OCI-LY7 (cell line): ENCODE measurements around the gene CIZ1. TPM values are rescaled to one million over a fixed set of nuclear protein-coding genes. Genes with fewer than 3 reads are reported as not detected.
A peak's percentile ranks its signal among the peaks of the same experiment; 100 is the strongest.

Experiments
- BruUV-seq: library from RNA; stranded (reverse); fragments of 400-500 nt; replicated peaks from 2 replicates; lab custom pipeline; 2021; lab: Mats Ljungman, UMichigan
- CTCF ChIA-PET: fragments of 300-600 bp; sonication (Branson Sonifier 250); formaldehyde crosslinking; loops from one replicate; lab custom pipeline; 2022; ENCODE audit warnings: antibody characterized with exemption; ENCODE audit not compliant: unreplicated experiment; lab: Charles Lee
- POLR2A ChIA-PET: fragments of 300-600 bp; sonication (Branson Sonifier 250); formaldehyde crosslinking; loops from one replicate; lab custom pipeline; 2022; ENCODE audit warnings: antibody characterized with exemption; lab: Charles Lee
- DNase-seq: peaks from one replicate; pipeline ENCODE4 v3.0.0-alpha.2; 2015; ENCODE audit warnings: low spot score
- H2AFZ ChIP-seq: fragments of 200-600 bp; sonication (generic), shearing (Covaris generic); 2 replicates; pipeline ENCODE4 v1.6.1; 2014; ENCODE audit warnings: mild to moderate bottlenecking, antibody characterized with exemption, low read length, moderate library complexity
- H3K27ac ChIP-seq: fragments of 200-600 bp; sonication (generic); 2 replicates; pipeline ENCODE4 v1.5.1; 2014; ENCODE audit warnings: mixed run types, low read depth, mild to moderate bottlenecking, moderate library complexity, low read length, inconsistent platforms; ENCODE audit not compliant: poor library complexity, severe bottlenecking
- H3K36me3 ChIP-seq: fragments of 200-600 bp; sonication (generic); 2 replicates; pipeline ENCODE4 v1.6.1; 2014; ENCODE audit warnings: mild to moderate bottlenecking, antibody characterized with exemption, low read length, moderate library complexity, mixed read lengths; ENCODE audit not compliant: insufficient read depth
- H3K4me1 ChIP-seq: fragments of 200-600 bp; sonication (generic); 2 replicates; pipeline ENCODE4 v1.5.1; 2014; ENCODE audit warnings: mild to moderate bottlenecking, low read length; ENCODE audit not compliant: insufficient read depth, poor library complexity, severe bottlenecking
- H3K4me2 ChIP-seq: fragments of 200-600 bp; sonication (generic); 2 replicates; pipeline ENCODE4 v1.6.1; 2014; ENCODE audit warnings: mild to moderate bottlenecking, low read length
- H3K4me3 ChIP-seq: fragments of 200-600 bp; sonication (generic); 2 replicates; pipeline ENCODE4 v1.5.1; 2014; ENCODE audit warnings: mild to moderate bottlenecking, low read depth, low read length; ENCODE audit not compliant: poor library complexity, severe bottlenecking
- H3K79me2 ChIP-seq: fragments of 200-600 bp; sonication (generic); 2 replicates; pipeline ENCODE4 v1.6.1; 2016; ENCODE audit warnings: low read depth, mild to moderate bottlenecking, low read length, moderate library complexity, mixed read lengths; ENCODE audit not compliant: insufficient read depth
- H3K9me2 ChIP-seq: fragments of 200-600 bp; sonication (generic); 2 replicates; pipeline ENCODE4 v1.6.1; 2016; ENCODE audit warnings: mild to moderate bottlenecking, low read length, mixed read lengths; ENCODE audit not compliant: insufficient read depth
- H3K9me3 ChIP-seq: fragments of 200-600 bp; sonication (generic); 2 replicates; pipeline ENCODE4 v1.6.1; 2014; ENCODE audit warnings: mild to moderate bottlenecking, mixed run types, low read length, mixed read lengths
- H4K20me1 ChIP-seq: fragments of 200-600 bp; sonication (generic); 2 replicates; pipeline ENCODE4 v1.6.1; 2014; ENCODE audit warnings: mild to moderate bottlenecking, antibody characterized with exemption, low read length, moderate library complexity, mixed read lengths; ENCODE audit not compliant: insufficient read depth
- EZH2phosphoT487 ChIP-seq: fragments of 200-600 bp; sonication (generic); IDR thresholded peaks from 2 replicates; pipeline ENCODE4 v1.6.1; 2018; ENCODE audit warnings: low read depth, borderline replicate concordance, mild to moderate bottlenecking, mixed run types, antibody characterized with exemption, low read length, moderate library complexity, mixed read lengths
- intact Hi-C: fragments of 100-400 bp; cut with micrococcal nuclease; formaldehyde crosslinking; loops from one replicate; pipeline ENCODE4 v1.10.0; 2022; ENCODE audit not compliant: unreplicated experiment
- total RNA-seq, 2 experiments: library from RNA; depleted of rRNA in 1 of 2; stranded (reverse); fragments of >200 nt in 1 of 2; shearing (Covaris generic) in 1 of 2; gene quantifications; 2 replicates each; pipeline ENCODE4 v1.2.3, GENCODE V29; 2014 to 2022
- TF ChIP-seq, protein P1 (sequence below): fragments of 200-600 bp; sonication (generic); conservative IDR thresholded peaks from 2 replicates; pipeline ENCODE4 v1.5.1; 2014; ENCODE audit warnings: mild to moderate bottlenecking, antibody characterized with exemption, low read length, moderate library complexity, mixed read lengths

CIZ1 gene
- total RNA-seq, 2 experiments from 2014 or later = 45.4 to 121 TPM

GRCh38 chr9:128162215-128163026 is 29.0 kb downstream of the CIZ1 start:
- Histone ChIP-seq H3K4me2 (no peak overlapping the region), H3K4me3 (no peak overlapping the region), H3K27ac (no peak overlapping the region), H3K4me1 (peaks cover 14% of the 10 kb centered on the region), H3K9me2 (no peaks in the 10 kb centered on the region), H3K79me2 (peaks cover 4% of the 10 kb centered on the region; the same call in 1 of the 2 replicates), H3K9me3 (no peaks in the 10 kb centered on the region), H3K36me3 (peaks cover 47% of the 10 kb centered on the region), H4K20me1 (no peaks in the 10 kb centered on the region), H2AFZ (no peak overlapping the region)
- intact Hi-C loops = no loop called here
- no peak for DNase-seq
- CTCF ChIA-PET = no interaction called here
- POLR2A ChIA-PET = interaction anchor here (0.5 kb wide), 1 partner anchor 166 kb away, joined by 4 read pairs; no protein-coding TSS in a partner anchor
- TF ChIP-seq, protein P1, sequence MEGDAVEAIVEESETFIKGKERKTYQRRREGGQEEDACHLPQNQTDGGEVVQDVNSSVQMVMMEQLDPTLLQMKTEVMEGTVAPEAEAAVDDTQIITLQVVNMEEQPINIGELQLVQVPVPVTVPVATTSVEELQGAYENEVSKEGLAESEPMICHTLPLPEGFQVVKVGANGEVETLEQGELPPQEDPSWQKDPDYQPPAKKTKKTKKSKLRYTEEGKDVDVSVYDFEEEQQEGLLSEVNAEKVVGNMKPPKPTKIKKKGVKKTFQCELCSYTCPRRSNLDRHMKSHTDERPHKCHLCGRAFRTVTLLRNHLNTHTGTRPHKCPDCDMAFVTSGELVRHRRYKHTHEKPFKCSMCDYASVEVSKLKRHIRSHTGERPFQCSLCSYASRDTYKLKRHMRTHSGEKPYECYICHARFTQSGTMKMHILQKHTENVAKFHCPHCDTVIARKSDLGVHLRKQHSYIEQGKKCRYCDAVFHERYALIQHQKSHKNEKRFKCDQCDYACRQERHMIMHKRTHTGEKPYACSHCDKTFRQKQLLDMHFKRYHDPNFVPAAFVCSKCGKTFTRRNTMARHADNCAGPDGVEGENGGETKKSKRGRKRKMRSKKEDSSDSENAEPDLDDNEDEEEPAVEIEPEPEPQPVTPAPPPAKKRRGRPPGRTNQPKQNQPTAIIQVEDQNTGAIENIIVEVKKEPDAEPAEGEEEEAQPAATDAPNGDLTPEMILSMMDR = no peak
- TF ChIP-seq EZH2phosphoT487 = no peak
- BruUV-seq = no TSS peak

DNA sequence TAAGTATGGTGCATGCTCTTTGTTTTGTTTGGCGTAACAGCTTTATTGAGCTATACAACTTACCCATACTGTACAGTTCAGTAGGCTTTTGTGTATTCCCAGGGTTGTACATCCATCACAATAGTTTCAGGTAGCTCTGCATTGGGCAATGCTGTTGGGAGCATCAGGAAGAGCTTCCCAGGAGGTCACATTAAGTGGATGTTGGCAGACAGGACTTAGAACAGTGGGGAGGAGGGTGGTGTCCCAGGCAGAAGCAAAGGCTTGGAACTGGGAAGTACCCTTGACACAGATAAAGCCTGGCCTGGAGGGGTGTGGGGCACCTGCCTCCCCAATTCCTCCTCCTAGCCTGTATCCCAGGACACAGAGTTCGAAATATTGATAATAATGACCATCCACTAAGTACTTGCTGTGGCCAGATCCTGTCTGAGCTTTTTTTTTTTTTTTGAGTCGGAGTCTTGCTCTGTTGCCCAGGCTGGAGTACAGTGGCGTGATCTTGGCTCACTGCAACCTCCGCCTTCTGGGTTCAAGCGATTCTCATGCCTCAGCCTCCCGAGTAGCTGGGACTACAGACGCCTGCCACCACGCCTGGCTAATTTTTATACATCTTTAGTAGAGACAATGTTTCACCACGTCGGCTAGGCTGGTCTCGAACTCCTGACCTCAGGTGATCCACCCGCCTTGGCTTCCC is 30.0 kb downstream of the CIZ1 start:
- POLR2A ChIA-PET = interaction anchor here (0.5 to 0.9 kb wide), 2 partner anchors 10 to 165 kb away, joined by 4 to 5 read pairs; no protein-coding TSS in a partner anchor
- Histone ChIP-seq H3K79me2 (peaks cover 4% of the 10 kb centered on the region; the same call in 1 of the 2 replicates), H3K4me1 (peaks cover 14% of the 10 kb centered on the region), H3K27ac (no peak overlapping the region), H3K36me3 (peaks cover 37% of the 10 kb centered on the region), H3K9me3 (no peaks in the 10 kb centered on the region), H4K20me1 (no peaks in the 10 kb centered on the region), H3K9me2 (no peaks in the 10 kb centered on the region), H3K4me3 (peak overlapping the region; percentile 99), H2AFZ (no peak overlapping the region), H3K4me2 (peak overlapping the region; percentile 95)
- intact Hi-C loops = no loop called here
- CTCF ChIA-PET = no interaction called here
- TF ChIP-seq, protein P1 = no peak
- no peak for TF ChIP-seq EZH2phosphoT487
- no peak for DNase-seq
- TSS peak; percentile 71 for BruUV-seq
